Upper lobe of left lung (tissue), 4 donors: Measurements from ENCODE around the gene ARFGAP2.

Experiments used
- POLR2A ChIP-seq, 4 donors: fragments of 450-650 bp; IDR thresholded peaks; one replicate each; pipeline ENCODE4 v1.5.1; 2016 to 2017; ENCODE audit warnings: antibody characterized with exemption in 4 of 4, mild to moderate bottlenecking in 2 of 4
- POLR2AphosphoS5 ChIP-seq, 2 donors: sonication (generic); formaldehyde crosslinking; IDR thresholded peaks; one replicate each; pipeline ENCODE4 v1.5.1; 2017; ENCODE audit warnings: antibody characterized with exemption in 2 of 2
- TF ChIP-seq, protein P1 (sequence below), 6 experiments: fragments of 450-650 bp in 4 of 6; fragments of 200-600 bp in 2 of 6; sonication (generic) in 2 of 6; IDR thresholded peaks; one replicate each; pipeline ENCODE4 v1.5.1; 2016 to 2019; ENCODE audit warnings: antibody characterized with exemption in 6 of 6

DNA sequence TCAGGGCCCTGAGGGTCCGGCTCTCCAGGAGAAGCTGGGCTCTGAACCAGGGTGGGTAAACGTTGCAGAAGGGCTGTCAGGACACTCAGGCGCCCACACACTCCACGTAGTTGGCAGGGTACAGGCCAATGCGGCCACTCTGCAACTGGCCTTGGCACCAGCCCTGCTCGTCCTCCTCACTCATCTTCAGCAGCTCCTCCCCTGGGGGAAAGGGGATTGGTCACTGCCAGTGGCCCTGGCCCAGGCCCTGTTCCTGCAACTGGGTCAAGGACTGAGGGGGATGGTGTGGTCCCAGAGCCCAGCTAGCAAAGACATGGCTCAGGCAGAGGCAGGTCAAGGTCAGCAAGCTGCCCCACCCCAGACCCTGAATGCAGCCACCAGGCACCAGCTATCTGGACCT is 1.2 kb upstream of the ARFGAP2 start:
- TF ChIP-seq, protein P1, sequence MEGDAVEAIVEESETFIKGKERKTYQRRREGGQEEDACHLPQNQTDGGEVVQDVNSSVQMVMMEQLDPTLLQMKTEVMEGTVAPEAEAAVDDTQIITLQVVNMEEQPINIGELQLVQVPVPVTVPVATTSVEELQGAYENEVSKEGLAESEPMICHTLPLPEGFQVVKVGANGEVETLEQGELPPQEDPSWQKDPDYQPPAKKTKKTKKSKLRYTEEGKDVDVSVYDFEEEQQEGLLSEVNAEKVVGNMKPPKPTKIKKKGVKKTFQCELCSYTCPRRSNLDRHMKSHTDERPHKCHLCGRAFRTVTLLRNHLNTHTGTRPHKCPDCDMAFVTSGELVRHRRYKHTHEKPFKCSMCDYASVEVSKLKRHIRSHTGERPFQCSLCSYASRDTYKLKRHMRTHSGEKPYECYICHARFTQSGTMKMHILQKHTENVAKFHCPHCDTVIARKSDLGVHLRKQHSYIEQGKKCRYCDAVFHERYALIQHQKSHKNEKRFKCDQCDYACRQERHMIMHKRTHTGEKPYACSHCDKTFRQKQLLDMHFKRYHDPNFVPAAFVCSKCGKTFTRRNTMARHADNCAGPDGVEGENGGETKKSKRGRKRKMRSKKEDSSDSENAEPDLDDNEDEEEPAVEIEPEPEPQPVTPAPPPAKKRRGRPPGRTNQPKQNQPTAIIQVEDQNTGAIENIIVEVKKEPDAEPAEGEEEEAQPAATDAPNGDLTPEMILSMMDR (IDR thresholded peaks at IDR 0.05), result no peak
- TF ChIP-seq POLR2A (IDR thresholded peaks at IDR 0.05), result no peak
- TF ChIP-seq POLR2AphosphoS5 (IDR thresholded peaks at IDR 0.05), result no peak
